ENCODE data around the gene SLC6A7. TPM values are rescaled to one million over a fixed set of nuclear protein-coding genes. Genes with fewer than 3 reads are reported as not detected.

The SLC6A7 gene
- total RNA-seq, 1 donor from 2014 or later: not detected

DNA sequence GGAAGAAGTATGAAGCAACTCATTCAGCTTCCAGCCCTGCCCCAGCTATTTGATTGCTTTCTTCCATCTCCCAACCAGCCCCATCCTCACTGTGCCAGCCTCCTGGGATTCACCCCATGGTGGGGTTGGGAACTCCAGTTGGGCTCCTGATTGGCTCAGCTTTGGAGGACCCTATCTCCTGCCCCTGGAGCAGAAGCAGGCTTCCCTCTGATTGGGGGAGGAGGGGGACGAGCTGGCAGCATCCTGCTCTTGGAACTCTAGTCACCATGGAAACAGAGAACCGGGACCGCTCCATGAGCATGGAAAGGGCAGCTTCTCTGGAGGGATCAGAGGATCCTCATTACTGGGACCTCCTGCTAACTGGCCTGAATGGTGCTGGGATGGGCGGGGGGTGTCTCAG lies 2.6 kb downstream of the SLC6A7 start:
- POLR2A ChIA-PET: no interaction called here
- intact Hi-C loops (cut with micrococcal nuclease): no loop called here
- Mint-ChIP-seq H3K27ac (no peak overlapping the region), H3K4me3 (no peak overlapping the region), H3K9me3 (no peaks in the 10 kb centered on the region), H3K36me3 (ENCODE audit: low read depth) (no peaks in the 10 kb centered on the region), H3K27me3 (peaks cover 34% of the 10 kb centered on the region), H3K4me1 (no peaks in the 10 kb centered on the region)
- TF ChIP-seq, protein P1, sequence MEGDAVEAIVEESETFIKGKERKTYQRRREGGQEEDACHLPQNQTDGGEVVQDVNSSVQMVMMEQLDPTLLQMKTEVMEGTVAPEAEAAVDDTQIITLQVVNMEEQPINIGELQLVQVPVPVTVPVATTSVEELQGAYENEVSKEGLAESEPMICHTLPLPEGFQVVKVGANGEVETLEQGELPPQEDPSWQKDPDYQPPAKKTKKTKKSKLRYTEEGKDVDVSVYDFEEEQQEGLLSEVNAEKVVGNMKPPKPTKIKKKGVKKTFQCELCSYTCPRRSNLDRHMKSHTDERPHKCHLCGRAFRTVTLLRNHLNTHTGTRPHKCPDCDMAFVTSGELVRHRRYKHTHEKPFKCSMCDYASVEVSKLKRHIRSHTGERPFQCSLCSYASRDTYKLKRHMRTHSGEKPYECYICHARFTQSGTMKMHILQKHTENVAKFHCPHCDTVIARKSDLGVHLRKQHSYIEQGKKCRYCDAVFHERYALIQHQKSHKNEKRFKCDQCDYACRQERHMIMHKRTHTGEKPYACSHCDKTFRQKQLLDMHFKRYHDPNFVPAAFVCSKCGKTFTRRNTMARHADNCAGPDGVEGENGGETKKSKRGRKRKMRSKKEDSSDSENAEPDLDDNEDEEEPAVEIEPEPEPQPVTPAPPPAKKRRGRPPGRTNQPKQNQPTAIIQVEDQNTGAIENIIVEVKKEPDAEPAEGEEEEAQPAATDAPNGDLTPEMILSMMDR (IDR thresholded peaks at IDR 0.05): no peak
- no peak for ATAC-seq (ENCODE audit: low read depth)
- CTCF ChIA-PET: no interaction called here
- DNase-seq: no peak

DNA sequence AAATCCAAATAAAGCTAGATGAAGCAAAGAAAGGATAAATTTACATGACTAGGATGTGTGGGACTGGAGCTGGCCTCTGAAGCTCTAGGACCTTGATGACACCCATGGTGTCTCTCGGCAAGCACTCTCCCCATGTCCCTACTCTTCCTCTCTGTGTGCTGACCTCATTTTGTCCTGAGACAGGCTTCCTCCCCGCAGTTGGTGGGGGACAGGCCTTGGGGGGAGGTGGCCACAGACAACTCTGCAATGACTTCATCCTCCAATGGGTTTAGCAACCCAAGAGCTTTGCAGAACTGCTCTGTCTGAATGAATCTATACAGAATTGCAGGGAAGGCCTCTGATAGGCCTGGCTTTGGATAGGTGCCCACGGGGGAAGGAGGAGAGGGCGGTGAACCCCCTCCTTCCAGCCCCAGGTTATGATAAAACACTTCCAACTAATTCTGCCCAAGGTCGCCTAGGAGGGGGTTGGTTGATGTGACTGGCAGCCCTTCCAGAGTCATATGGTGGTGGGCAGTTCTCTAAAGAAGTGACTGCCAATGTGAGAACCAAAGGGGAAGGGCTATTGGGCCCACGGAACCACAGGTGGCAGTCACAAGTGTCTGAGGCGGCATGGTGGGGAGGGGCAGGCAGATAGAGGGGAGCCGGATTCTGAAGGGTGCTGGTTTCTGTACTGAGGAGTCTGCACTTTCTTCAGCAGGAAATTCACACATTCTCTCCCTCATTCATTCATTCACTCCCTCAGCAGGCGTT lies 6.0 kb downstream of the SLC6A7 start:
- Mint-ChIP-seq H3K27me3 (peaks cover 18% of the 10 kb centered on the region), H3K4me3 (no peak overlapping the region), H3K36me3 (ENCODE audit: low read depth) (no peaks in the 10 kb centered on the region), H3K27ac (no peak overlapping the region), H3K4me1 (no peaks in the 10 kb centered on the region), H3K9me3 (no peaks in the 10 kb centered on the region)
- POLR2A ChIA-PET: no interaction called here
- no peak for ATAC-seq (ENCODE audit: low read depth)
- DNase-seq: no peak
- CTCF ChIA-PET: no interaction called here
- TF ChIP-seq, protein P1 (IDR thresholded peaks at IDR 0.05): no peak
- intact Hi-C loops (cut with micrococcal nuclease): no loop called here

DNA sequence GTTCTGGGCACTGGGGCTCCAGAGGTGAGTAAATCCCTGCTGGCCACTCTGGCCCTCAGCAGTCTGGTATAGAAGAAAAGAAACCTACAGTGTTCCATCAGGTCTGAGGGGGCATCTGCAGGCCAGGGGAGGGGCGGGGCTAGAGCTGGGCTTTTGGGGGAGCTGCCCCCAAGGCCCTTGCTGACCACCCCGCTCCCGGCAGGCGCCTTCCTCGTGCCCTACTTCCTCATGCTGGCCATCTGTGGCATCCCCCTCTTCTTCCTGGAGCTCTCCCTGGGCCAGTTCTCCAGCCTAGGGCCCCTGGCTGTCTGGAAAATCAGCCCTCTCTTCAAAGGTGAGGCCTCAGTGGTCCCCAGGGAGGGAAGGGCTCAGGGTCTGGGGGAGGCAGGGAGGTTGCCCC lies 6.7 kb downstream of the SLC6A7 start:
- ChIA-PET CTCF (no interaction called here), POLR2A (no interaction called here)
- H3K36me3 Mint-ChIP-seq (ENCODE audit: low read depth): no peaks in the 10 kb centered on the region
- intact Hi-C loops (cut with micrococcal nuclease): no loop called here
- no peak for DNase-seq
- no peak for ATAC-seq (ENCODE audit: low read depth)
- H3K4me1 Mint-ChIP-seq: no peaks in the 10 kb centered on the region
- peaks cover 15% of the 10 kb centered on the region for H3K27me3 Mint-ChIP-seq
- TF ChIP-seq, protein P1 (IDR thresholded peaks at IDR 0.05): no peak
- H3K4me3 Mint-ChIP-seq: no peak overlapping the region
- H3K27ac Mint-ChIP-seq: no peak overlapping the region
- H3K9me3 Mint-ChIP-seq: no peaks in the 10 kb centered on the region

DNA sequence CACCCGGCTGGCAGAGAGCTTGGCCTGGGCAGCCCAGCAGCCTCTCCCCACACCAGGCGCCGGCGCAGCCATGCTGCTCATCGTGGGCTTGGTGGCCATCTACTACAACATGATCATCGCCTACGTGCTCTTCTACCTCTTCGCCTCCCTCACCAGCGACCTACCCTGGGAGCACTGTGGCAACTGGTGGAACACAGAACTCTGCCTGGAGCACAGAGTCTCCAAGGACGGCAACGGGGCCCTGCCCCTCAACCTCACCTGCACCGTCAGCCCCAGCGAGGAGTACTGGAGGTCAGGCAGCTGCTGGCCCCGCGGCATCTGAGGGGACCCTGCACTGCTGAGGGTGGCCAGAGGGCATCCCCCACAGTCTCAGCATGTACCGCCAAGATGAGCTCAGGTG lies 7.1 kb downstream of the SLC6A7 start:
- no peak overlapping the region for H3K4me3 Mint-ChIP-seq
- ATAC-seq (ENCODE audit: low read depth): no peak
- H3K9me3 Mint-ChIP-seq: no peaks in the 10 kb centered on the region
- H3K27me3 Mint-ChIP-seq: peaks cover 13% of the 10 kb centered on the region
- no peak for DNase-seq
- intact Hi-C loops (cut with micrococcal nuclease): no loop called here
- TF ChIP-seq, protein P1 (IDR thresholded peaks at IDR 0.05): no peak
- ChIA-PET POLR2A (no interaction called here), CTCF (no interaction called here)
- no peak overlapping the region for H3K27ac Mint-ChIP-seq
- H3K4me1 Mint-ChIP-seq: no peaks in the 10 kb centered on the region
- no peaks in the 10 kb centered on the region for H3K36me3 Mint-ChIP-seq (ENCODE audit: low read depth)

DNA sequence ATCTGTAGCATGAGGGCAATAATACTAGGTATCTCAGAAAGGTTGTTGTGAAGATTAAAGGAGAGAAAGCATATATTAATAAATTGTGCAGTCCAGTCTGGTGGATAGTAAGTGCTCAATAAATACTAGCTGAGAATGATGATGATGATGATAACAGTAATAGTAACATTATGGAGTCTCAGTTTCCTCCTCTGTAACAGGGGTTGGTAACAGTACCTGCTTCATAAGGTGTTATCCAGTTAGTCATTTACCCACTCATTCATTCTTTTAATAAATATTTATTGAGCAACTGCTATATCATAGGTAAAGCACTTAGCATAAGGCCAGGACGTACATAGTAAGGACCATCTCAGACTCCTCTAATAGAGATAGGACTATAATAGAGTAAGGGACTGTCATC lies 7.6 kb downstream of the SLC6A7 start:
- H3K9me3 Mint-ChIP-seq: no peaks in the 10 kb centered on the region
- H3K27ac Mint-ChIP-seq: no peak overlapping the region
- DNase-seq (no peak), ATAC-seq (ENCODE audit: low read depth) (no peak)
- CTCF ChIA-PET: no interaction called here
- TF ChIP-seq, protein P1 (IDR thresholded peaks at IDR 0.05): no peak
- POLR2A ChIA-PET: no interaction called here
- H3K36me3 Mint-ChIP-seq (ENCODE audit: low read depth): no peaks in the 10 kb centered on the region
- intact Hi-C loops (cut with micrococcal nuclease): no loop called here
- no peak overlapping the region for H3K4me3 Mint-ChIP-seq
- no peaks in the 10 kb centered on the region for H3K4me1 Mint-ChIP-seq
- peaks cover 13% of the 10 kb centered on the region for H3K27me3 Mint-ChIP-seq
